Immature natural killer cell (primary cell): ENCODE results near the gene SVEP1. TPM values are rescaled to one million over a fixed set of nuclear protein-coding genes. Genes with fewer than 3 reads are reported as not detected.

Experiments used
- DNase-seq, 3 donors: peaks; one replicate each; pipeline ENCODE4 v3.0.0; 2022; ENCODE audit warnings: mixed read lengths in 1 of 3
- H3K27ac Mint-ChIP-seq, 6 donors: one replicate each; pipeline ENCODE4 v1.8.0; 2020; ENCODE audit warnings: mixed read lengths in 6 of 6, mild to moderate bottlenecking in 5 of 6, inconsistent platforms in 4 of 6, moderate library complexity in 3 of 6
- H3K27me3 Mint-ChIP-seq, 3 donors: one replicate each; pipeline ENCODE4 v1.8.0; 2020 to 2021; ENCODE audit warnings: low read depth in 3 of 3, mild to moderate bottlenecking in 3 of 3, mixed read lengths in 3 of 3, moderate library complexity in 3 of 3, inconsistent platforms in 1 of 3
- H3K36me3 Mint-ChIP-seq, 3 donors: one replicate each; pipeline ENCODE4 v1.8.0; 2020; ENCODE audit warnings: mixed read lengths in 3 of 3, inconsistent platforms in 2 of 3, mild to moderate bottlenecking in 2 of 3
- H3K4me1 Mint-ChIP-seq, 2 donors: one replicate each; pipeline ENCODE4 v1.8.0; 2020; ENCODE audit warnings: inconsistent platforms in 2 of 2, mild to moderate bottlenecking in 2 of 2, mixed read lengths in 2 of 2, moderate library complexity in 1 of 2
- H3K4me3 Mint-ChIP-seq, 5 donors: one replicate each; pipeline ENCODE4 v1.8.0; 2020; ENCODE audit warnings: mild to moderate bottlenecking in 5 of 5, mixed read lengths in 5 of 5, inconsistent platforms in 3 of 5, moderate library complexity in 3 of 5
- H3K9me3 Mint-ChIP-seq, 6 donors: one replicate each; pipeline ENCODE4 v1.8.0; 2020; ENCODE audit warnings: mild to moderate bottlenecking in 6 of 6, mixed read lengths in 6 of 6, inconsistent platforms in 4 of 6, moderate library complexity in 3 of 6
- polyA plus RNA-seq, 3 donors: library from polyadenylated mRNA; unstranded; fragments of 300-500 nt; fragmentation: Illumina TruSeq; gene quantifications; one replicate each; pipeline ENCODE4 v1.2.3, GENCODE V29; 2021

Gene SVEP1
- polyA plus RNA-seq, 3 donors from 2014 or later = 0.03 TPM; not detected in 2

DNA sequence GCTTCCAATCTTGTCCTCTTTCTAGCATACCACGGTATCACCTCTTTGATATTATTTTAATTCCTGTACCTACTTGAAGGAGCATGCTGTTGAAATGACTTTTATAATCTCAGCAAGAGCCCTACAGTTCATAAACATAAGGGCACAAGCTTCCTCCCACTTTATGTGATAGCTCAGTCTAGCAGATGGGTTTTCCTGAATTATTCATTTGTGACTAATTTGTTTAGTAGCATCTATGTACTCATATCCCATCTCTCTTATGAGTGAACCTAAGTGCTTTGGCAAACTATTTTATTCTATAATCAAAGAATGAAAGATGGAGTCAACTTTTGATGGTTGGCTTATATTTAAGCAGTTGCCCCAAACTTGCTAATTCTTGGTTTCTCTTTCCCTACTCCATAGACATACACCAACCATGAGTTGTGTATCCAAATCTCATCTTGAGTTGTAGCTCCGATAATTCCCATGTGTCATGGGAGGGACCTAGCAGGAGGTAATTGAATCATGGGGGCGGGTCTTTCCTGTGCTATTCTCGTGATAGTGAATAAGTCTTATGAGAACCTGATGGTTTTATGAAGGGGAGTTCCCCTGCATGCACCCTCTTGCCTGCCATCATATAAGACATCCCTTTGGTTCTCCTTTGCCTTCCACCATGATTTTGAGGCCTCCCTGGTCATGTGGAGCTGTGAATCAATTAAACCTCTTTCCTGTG, 259.6 kb downstream of the SVEP1 start:
- peaks cover 7 to 15% of the 10 kb centered on the region in 2 donors for H3K4me1 Mint-ChIP-seq
- H3K27me3 Mint-ChIP-seq = peaks cover 0 to 3% (median 2%) of the 10 kb centered on the region in 3 donors
- no peak for DNase-seq
- H3K36me3 Mint-ChIP-seq = no peaks in the 10 kb centered on the region
- no peak overlapping the region for H3K27ac Mint-ChIP-seq
- H3K9me3 Mint-ChIP-seq = peaks cover 0 to 3% (median 0%) of the 10 kb centered on the region in 6 donors
- no peak overlapping the region for H3K4me3 Mint-ChIP-seq

DNA sequence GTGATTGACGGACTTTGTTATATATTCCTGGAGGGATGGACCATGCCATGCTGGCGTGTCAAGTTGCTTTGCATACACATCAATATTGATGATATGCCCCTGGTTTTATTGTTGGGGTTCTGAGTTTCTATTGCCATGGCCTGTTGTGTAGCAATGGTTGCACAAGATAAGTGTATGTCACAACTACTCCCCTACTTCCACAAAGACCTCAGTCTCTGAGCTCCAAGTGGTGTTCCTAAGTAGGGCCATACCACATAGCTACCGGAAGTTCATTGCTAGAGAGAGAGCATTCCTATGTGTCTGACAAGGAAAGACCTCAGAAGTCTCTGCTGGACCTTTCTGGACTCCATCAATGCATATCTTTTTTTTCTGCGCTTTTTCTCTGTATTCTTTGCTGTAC, 261.6 kb downstream of the SVEP1 start:
- Mint-ChIP-seq H3K36me3 (no peaks in the 10 kb centered on the region), H3K4me1 (peaks cover 7 to 15% of the 10 kb centered on the region in 2 donors), H3K27me3 (peaks cover 0 to 2% (median 1%) of the 10 kb centered on the region in 3 donors), H3K9me3 (no peaks in the 10 kb centered on the region), H3K27ac (no peak overlapping the region), H3K4me3 (no peak overlapping the region)
- no peak for DNase-seq

GRCh38 chr9:110316261-110317075, 263.1 kb downstream of the SVEP1 start:
- no peaks in the 10 kb centered on the region for H3K27me3 Mint-ChIP-seq
- peak overlapping the region; percentile 56 to 74 (median 67) for H3K4me3 Mint-ChIP-seq
- peak overlapping the region in 4 of 6 donors; percentile 22 to 61 (median 41) for H3K27ac Mint-ChIP-seq
- no peaks in the 10 kb centered on the region for H3K9me3 Mint-ChIP-seq
- no peaks in the 10 kb centered on the region for H3K36me3 Mint-ChIP-seq
- H3K4me1 Mint-ChIP-seq = peaks cover 7 to 15% of the 10 kb centered on the region in 2 donors
- no peak for DNase-seq

Other genes starting within 250 kb of the SVEP1 start
- gene TXNDC8, start 241.9 kb downstream of the SVEP1 start, polyA plus RNA-seq = not detected
- not detected for gene MUSK, start 89.0 kb upstream of the SVEP1 start, polyA plus RNA-seq